Activated CD8-positive, alpha-beta memory T cell treated with anti-CD3 and anti-CD28 coated beads, Interleukin-2, amount 50 U/mL, for 48 hours (primary cell): Measurements from ENCODE around the gene MDM2.
A peak's percentile ranks its signal among the peaks of the same experiment; 100 is the strongest.
"Not testable (repeated sequence)": the region's sequence is repeated elsewhere in the genome, so short reads cannot be mapped to it uniquely, and the experiment has no call there.

ENCODE experiments used
- DNase-seq: peaks from one replicate; pipeline ENCODE4 v3.0.0-alpha.2; 2020

Gene MDM2

DNA sequence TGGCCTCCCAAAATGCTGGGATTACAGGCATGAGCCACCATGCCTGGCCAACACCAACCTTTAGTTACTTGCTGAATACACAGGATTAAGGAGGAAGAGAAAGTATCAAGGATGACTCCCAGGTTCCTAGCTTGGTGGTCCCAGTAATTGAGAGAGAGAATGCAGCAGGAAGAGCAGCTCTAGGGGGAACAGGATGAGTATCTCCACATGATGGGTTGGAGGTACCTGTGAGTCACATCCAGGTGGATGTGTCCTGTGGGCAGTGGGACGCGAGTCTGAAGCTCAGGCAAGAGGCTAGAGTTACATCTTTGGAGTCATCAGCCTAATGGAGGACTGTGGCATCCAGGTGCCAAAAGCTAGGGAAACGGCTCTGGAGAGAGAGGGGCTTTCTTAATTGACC lies 47.1 kb downstream of the MDM2 start:
- no peak for DNase-seq

DNA sequence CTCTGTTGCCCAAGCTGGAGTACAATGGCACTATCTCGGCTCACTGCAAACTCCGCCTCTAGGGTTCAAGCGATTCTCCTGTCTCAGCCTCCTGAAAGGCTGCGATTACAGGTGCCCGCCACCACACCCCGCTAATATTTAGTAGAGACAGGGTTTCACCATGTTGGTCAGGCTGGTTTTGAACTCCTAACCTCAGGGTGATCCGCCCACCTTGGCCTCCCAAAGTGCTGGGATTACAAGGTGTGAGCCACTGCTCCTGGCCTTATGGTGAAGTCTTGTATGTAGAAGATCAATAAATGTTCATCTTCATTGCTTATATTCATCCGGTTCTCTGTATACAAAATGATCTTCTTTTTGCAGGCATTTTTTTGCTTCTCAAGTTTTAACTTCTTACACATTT lies 47.8 kb downstream of the MDM2 start:
- no peak for DNase-seq

DNA sequence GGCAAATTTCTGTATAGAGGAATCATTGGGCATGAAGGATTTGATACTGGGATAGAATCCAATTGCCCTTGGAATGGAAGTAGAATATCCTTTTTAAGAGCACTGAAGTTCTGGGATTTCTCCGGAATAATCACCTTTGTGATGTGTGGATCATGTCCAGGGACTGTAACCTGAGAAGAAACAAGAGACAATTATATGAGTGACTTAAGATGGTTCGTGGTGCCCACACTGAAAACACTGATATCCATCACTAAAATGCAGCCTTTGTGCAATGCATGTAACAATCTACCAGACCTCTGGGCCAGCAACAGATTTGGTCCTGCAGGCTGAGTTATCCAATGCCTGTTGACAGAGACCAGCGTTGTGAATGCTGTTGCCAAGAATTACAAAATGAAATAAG lies 48.5 kb downstream of the MDM2 start:
- DNase-seq = no peak

DNA sequence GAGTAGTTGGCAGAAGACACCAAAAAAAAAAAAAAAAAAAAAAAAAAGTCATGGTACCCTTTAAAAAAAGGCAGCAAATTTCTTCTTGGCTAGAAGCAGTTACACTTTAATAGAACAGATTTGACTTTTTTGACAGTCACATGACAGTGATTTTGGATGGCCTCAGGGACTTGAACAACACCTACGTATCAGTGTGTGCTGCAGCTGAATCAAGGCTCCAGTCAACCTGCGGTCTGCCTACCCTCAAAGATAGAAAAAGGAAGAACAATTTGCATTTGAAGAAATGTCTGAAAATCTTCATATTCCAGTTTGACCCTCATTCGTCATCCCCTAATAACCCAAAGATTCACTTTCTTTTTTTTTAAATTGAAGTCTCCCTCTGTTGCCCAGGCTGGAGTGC lies 53.9 kb downstream of the MDM2 start:
- no peak for DNase-seq

DNA sequence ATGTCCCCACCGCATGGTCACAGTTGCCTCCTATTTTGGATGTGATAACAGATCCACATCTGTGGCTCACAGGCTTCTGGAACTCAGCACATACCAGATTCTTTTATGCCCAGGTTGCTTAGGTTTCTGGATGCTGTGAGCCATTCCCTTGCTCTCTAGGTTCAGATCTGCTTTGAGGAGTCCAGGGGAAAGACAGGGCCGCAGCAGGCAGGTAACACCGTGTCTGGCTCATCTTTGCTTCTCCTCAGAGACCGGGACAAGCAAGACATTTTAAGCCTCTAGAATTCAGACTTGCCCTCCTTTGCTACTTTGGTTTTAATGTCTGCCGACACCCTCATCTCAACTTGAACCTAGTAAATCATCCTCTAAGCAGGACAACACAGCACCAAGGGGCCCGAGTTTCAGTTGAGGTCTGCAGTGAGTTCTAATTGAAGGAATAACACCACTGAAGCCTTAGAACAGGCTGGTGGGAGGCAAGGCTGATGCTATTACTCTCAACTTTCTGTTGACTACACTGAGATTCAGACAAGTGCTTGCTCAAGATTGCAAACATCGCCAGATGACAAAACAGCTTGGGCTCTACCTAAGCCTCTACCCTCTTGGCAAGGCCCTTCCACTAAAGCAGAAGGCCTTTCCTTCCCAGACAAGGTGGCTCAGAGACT lies 55.3 kb downstream of the MDM2 start:
- no peak for DNase-seq

DNA sequence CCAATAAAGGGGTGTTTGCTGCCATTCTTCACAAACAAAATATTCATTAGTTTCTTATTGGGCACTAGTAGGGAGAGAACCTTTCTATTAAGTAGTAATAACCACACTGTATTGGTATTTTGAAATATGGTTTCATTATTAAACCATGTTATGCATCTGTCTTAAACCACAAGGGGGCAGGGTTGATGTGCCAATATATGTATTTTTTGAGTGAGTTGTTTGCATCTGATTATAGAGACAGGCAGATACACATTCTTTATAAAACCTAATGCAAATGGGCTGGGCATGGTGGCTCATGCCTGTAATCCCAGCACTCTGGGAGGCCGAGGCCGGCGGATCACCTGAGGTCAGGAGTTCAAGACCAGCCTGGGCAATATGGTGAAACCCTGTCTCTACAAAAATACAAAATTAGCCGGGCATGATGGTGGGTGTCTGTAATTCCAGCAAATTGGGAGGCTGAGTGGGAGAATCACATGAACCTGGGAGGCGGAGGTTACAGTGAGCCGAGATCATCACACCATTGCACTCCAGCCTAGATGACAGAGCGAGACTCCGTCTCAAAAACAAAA lies 56.0 kb downstream of the MDM2 start:
- DNase-seq = not testable (repeated sequence)

DNA sequence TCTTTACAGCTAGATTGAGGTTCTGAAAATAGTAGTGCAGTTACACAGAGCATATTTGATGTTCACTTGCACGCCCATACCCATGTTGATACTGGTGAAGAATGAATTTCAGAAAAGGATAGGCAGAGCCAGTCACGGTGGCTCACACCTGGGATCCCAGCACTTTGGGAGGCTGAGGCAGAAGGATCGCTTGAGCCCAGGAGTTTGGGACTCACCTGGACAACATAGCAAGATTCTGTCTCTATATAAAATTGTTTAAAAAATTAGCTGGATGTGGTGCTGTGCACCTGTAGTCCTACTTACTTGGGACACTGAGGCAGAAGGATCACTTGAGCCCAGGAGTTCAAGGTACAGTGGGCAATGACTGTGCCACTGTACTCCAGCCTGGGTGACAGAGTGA lies 56.6 kb downstream of the MDM2 start:
- no peak for DNase-seq

DNA sequence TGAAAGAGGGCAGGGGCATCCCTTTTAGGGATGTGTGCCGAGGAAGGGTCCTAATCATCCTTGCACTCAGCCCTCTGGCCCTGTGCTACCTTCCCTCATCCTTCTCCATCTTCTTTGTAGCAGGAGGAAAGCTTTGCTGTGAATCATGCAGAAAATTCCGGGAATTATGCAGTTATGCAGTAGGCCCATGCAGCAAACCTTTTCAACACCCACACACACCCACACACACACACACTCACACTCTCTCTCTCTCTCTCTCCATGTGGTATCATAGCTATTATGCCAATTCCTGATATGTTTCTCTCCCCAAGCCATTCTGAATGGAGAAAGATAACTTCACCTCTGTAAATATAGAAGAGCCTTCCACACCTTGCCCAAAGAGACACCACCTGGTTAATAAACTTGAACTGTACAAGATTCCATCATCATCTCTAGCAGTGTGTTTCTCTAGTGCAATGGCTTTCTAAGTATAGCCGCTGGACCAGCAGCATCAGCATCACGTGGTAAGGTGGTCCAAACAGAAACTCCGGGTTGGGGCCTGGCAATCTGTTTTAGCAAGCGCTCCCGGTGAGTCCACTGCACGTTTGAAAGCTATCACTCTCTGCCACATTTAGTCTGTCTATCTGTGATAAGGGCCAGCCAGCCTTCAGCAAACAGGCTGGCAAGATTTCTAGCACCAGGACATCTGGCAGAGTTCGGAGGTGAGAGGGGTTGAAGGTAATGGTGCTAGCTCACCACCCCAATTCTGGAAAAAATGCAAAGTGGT lies 57.6 kb downstream of the MDM2 start:
- no peak for DNase-seq

DNA sequence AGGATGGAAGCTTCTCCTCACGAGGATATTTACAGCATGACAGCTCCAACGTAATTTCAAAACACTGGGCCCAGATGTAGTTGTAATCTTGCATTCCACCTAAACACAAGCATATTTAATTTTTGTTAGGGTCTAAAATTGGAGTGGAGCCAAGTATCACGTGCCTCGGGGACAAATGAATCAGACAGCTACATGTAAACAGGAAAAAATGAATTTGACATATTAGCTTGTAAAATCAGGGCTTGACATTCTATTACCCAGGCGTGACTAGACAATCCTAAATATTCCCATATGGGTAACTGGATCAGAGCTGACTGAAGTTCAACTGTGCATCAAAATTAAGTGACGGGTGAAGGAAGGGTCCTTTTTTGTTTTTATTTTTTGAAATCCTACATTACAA lies 59.0 kb downstream of the MDM2 start:
- DNase-seq = no peak

DNA sequence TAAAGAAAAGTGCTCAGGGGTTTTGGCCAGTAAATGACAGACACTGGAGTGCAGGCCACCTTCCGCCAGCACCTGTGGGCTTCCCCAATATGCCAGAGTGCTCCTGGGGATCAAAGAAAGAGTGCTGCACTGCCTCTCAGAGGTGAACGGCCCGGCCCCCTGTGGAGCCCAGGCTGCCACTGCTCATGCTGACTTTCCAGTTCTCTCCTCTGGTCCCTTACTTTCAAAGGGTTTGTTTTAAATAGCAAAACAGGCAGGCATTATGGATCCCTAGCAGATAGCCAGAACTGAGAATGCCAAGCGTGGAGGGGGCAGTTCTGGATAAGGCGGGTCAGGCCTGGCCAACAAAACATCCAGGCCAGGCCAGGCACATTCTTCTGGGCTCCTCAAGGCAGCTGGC lies 59.6 kb downstream of the MDM2 start:
- DNase-seq = no peak

DNA sequence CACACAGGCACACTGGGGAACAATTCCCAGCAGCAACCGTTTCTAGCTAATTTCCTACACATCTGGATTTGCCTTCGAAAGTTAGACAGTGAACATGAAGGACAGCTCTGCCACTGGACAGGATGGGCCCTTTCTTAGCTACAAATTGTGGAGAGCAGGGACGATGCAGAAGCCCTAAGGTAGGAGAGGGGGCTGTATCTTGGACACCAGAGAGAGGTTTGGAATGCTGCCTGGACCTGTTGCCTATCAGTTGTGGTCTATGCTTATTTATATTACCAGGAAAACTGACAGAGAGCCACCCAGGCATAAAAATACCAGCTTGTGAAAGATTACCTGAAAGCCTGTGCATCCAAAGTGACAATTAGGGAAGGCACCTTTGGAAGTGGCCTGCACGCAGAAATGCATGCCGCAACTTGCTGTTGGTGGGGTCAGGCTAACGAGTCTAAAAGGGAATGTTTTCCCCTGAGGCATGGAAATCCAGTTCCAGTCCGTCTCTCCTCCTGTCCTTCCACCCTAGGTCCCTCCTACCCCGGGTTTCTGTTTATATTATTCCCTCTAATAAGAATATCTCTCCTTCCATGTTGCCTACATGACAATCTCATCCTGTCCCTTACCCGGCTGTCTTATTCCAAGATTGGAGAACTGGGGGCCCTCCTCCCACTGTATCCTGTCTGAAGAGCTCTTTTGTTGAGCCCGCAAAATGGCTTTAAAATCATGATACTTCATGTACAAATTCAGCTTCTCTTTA lies 60.2 kb downstream of the MDM2 start:
- DNase-seq = no peak

DNA sequence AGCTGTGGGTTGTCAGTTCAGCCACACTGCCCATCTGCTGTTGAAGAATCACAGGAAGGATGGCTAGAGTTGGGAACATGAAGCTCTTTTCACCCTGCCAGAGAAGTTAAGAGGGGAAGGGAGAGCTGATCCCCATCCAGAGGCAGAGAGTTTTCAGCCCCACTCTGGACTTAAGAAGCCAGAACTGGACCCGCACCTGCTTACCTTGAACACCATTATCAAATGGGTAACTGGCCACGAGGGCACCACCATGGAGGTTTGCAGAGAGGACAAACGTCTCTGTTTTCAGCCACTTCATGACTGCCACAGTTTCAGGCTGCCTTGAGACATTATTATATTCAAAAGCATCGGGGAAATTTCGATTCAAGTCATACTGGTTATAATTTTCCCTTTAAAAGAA lies 62.0 kb downstream of the MDM2 start:
- DNase-seq = no peak

DNA sequence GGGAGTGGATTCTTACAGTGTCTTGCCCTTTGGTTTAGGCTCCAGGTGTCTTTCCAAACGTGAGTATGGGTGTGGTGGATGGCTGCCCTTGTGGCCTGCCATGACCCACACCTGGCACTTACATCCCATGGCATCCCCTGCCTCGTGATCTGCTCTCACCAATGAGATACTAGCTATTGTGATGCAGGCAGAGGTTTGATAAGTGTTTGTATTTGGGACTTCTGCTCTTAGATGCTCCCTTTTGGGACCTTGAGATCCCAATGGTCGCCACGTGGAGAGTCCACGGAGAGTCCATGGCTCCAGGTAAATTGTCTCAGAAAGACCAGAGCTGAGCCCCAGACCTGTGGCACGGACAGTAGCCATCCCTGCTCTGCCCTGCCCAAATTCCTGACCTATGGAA lies 62.5 kb downstream of the MDM2 start:
- peak; percentile 17 for DNase-seq

DNA sequence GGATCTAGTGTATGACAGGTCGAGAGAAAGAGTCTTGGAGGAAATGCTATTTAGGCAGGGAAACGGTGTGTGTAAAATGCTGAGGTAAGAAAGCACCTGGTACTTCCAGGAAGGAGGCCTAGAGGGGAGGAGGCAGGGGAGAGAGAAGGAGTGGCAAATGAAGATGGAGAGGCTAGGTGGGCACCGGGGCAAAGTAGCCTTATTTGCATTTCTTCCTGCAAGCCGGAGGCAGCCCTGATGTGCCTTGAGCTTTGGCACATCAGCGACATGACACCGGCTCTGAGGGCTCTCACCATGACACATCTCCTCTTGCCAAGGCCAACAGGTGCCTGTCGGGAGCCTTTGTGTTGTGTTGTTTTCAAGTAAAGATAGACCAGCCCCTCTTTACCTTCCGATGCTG lies 63.4 kb downstream of the MDM2 start:
- DNase-seq = peak; percentile 33

DNA sequence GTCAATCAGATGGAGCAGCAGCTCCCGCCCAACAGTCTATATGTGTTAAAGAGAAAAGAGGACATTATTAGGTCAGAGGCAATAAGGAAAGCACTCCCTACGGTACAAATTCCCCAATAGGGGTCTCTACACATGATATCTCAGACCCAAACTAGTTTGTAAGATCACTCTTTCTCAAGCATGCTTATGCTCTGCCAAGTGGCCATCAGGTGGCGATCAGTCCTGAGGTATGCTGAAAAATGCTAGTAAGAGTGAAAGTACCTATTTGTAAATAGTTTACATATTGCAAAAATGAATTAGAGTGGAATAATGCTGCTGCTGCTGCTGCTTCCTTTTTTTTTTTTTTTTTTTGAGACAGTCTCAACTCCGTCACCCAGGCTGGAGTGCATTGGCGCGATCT lies 63.9 kb downstream of the MDM2 start:
- peak; percentile 33 for DNase-seq

DNA sequence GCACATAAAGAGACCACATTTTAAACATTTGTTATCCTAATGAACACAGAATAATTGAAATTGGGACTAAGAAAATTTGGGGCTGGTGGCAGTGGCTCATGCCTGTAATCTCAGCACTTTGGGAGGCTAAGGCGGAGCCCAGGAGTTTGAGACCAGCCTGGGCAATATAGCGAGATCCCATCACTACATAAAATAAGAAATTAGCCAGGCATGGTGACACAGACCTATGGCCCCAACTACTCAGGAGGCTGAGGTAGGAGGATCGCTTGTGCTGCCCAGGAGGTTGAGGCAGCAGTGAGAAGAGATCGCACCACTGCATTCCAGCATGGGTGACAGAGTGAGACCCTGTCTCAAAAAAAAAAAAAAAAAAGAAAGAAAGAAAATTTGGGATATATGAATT lies 65.3 kb downstream of the MDM2 start:
- peak; percentile 0 for DNase-seq

DNA sequence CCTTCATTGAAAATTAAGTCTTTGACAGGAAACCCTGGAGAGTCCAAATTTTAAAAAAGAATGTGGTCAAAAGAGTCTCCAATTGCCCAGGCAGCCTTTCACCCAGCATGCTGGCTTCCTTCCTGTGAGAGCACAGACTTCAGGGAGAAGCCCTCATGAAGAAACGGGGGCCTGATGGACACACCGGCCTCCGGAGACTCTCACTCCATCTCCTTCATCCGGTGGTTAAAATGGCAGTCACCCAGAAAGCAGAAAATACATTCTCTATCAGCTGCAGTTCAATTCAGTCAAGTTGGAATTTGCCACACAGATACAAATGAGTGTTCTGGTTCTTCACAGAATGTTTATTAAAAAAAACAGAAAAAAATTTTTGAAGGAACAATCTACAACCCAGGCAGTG lies 68.5 kb downstream of the MDM2 start:
- no peak for DNase-seq

DNA sequence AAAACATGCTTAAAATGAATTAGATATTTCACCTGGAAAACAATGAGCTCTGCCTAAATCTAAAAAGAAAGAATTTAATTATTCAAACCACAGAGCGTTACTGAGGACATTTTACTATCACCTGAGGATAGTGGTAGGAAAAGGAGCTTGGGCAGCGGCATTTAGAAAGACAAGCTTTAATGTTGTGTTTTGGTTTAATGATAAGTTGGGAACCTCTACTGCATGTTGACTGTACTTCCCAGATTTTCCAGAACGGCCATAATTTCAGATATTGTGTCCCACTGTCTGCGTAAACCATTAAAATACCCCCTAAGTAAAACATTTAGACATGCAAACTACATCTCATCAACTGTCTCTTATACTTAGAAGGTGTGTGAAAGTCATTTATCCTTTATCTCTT lies 69.6 kb downstream of the MDM2 start:
- DNase-seq = no peak

DNA sequence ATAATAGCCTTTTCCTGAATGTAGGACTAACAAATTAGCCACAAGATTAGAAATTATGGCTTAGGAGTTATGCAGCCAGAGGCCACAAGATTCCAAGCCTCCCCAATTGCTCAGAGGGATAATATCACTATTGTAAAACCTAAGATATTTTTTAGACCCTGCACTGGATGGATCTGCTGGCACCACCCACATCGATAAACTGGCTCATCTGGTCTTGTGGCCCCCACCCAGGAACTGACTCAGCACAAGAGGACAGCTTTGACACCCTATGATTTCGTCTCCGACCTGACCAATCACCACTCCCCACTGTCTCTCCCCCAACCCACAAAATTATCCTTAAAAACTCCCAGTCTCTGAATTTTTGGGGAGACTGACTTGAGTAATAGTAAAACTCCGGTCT lies 70.3 kb downstream of the MDM2 start:
- no peak for DNase-seq

DNA sequence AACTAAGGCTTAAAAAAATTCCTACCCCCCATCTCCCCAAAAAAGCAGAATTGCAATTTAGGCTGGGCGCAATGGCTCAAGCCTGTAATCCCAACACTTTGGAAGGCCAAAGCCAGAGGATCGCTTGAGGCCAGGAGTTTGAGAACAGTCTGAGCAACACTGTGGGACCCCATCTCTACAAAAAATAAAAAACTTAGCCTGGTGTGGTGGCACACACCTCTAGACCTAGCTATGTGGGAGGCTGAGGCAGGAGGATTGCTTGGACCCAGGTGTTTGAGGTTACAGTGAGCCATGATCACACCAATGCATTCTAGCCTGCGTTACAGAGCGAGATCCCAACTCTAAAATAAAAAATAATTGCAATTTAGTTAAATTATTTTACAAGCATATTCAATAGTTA lies 70.9 kb downstream of the MDM2 start:
- no peak for DNase-seq

DNA sequence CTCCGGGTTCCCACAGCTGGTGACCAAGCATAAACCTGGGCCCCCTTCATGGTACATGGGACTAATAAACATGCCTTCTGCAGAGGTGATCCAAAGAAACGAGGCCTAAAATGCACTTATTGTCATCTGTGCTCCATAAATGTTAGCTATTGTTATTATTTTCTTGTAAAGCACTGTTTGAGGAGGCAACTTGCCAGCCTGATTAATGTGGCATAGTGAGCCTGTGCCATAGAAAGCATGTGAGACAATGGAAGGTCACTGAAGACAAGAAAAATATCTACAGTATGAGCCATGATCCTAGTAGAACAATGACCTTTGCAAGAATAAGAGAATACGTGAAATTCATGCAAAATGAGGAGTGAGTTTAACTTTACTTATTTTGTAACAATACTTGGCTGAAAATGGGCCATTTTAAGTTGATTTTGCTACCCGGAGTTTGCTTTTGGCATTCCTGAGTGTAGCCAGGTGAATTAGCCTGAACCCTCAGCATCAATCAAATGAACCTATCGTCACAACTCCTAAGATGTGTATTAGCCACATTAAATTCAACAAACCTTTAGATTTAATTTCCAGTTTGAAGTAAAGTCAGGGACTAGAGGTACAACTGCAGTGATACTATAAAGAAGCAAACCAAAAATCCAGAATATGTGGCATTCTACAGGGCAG lies 72.8 kb downstream of the MDM2 start:
- DNase-seq = no peak

DNA sequence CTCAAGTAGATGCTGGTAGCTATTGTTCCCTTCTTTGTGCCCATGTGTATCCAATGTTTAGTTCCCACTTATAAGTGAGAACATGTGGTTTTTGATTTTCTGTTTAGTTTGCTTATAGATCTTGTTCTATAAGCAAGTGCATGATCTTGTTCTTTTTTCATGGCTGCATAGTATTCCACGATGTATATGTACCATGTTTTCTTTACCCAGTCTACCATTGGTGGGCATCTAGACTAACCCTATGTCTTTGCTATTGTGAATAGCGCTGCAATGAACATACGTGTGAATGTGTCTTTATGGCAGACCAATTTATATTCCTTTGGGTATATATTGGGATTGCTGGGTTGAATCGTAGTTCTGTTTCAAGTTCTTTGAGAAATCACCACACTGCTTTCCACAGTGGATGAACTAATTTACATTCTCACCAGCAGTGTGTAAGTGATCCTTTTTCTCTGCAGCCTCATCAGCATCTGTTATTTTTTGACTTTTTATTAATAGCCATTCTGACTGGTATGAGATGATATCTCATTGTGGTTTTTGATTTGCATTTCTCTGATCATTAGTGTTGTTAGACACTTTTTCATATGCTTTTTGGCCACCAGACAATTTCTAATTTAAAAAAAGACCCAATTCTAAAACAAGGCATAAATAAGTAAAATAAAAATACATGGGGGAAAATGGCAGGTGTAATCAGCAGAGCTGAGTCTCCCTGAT lies 74.4 kb downstream of the MDM2 start:
- no peak for DNase-seq

DNA sequence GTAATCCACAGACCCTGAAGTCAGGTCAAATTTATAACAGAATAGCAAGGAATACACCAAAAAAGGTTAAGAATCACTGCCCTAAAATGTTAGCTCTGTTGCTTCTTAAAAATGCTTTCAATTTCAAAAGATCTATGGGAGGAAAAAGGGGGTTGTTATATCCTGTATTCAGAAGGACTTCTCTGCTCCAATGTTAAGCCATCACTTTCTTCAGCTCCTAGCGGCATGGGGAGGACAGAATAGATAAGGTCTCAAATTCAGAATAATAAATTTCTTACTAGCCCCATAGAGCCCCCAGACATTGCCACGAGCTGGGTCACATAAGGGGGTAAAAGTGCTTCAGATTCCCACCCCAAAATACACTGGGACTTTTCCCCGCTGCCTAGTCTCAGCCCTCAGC lies 75.2 kb downstream of the MDM2 start:
- no peak for DNase-seq
